GM18909 (cell line): ENCODE results near the gene RCOR1.

Source experiments
- ATAC-seq: cut with Tn5 transposase; IDR thresholded peaks from one replicate; pipeline ENCODE4 v1.9.1; 2021; ENCODE audit warnings: mild to moderate bottlenecking; ENCODE audit not compliant: unreplicated experiment, poor library complexity

The RCOR1 gene

GRCh38 chr14:102666635-102667034 is 74.2 kb downstream of the RCOR1 start:
- no peak for ATAC-seq

- no peak for ATAC-seq
These were observed 75.3 kb downstream of the RCOR1 start for GRCh38 chr14:102667703-102668102.

- no peak for ATAC-seq
These were observed 75.9 kb downstream of the RCOR1 start for GRCh38 chr14:102668291-102668873.

GRCh38 chr14:102671410-102671809 is 79.0 kb downstream of the RCOR1 start:
- no peak for ATAC-seq

- no peak for ATAC-seq
These were observed 80.0 kb downstream of the RCOR1 start for GRCh38 chr14:102672410-102672960.

- no peak for ATAC-seq
These were observed 82.9 kb downstream of the RCOR1 start for GRCh38 chr14:102675396-102675795.

- no peak for ATAC-seq
These were observed 85.9 kb downstream of the RCOR1 start for GRCh38 chr14:102678394-102678793.

GRCh38 chr14:102683399-102684297 is 91.2 kb downstream of the RCOR1 start:
- ATAC-seq, result no peak

- ATAC-seq, result no peak
These were observed 91.8 kb downstream of the RCOR1 start for GRCh38 chr14:102684298-102684663.

GRCh38 chr14:102686196-102686801 is 93.8 kb downstream of the RCOR1 start:
- ATAC-seq, result no peak

- no peak for ATAC-seq
These were observed 95.8 kb downstream of the RCOR1 start for GRCh38 chr14:102688290-102688689.

GRCh38 chr14:102690509-102691286 is 98.2 kb downstream of the RCOR1 start:
- no peak for ATAC-seq

- ATAC-seq, result no peak
These were observed 99.3 kb downstream of the RCOR1 start for GRCh38 chr14:102691763-102692162.

GRCh38 chr14:102692334-102692733 is 99.9 kb downstream of the RCOR1 start:
- no peak for ATAC-seq

GRCh38 chr14:102693006-102693755 is 100.7 kb downstream of the RCOR1 start:
- ATAC-seq, result no peak

- ATAC-seq, result no peak
These were observed 102.2 kb downstream of the RCOR1 start for GRCh38 chr14:102694530-102695166.

- no peak for ATAC-seq
These were observed 102.7 kb downstream of the RCOR1 start for GRCh38 chr14:102695167-102695555.

GRCh38 chr14:102696332-102696731 is 103.9 kb downstream of the RCOR1 start:
- no peak for ATAC-seq

GRCh38 chr14:102696856-102697495 is 104.5 kb downstream of the RCOR1 start:
- ATAC-seq, result no peak
